Stimulated activated CD8-positive, alpha-beta memory T cell treated with anti-CD3 and anti-CD28 coated beads, Interleukin-4, amount 100 ng/mL, for 24 hours (primary cell): ENCODE measurements around the gene KCNS1.
"Not testable (repeated sequence)": the region's sequence is repeated elsewhere in the genome, so short reads cannot be mapped to it uniquely, and the experiment has no call there.

ENCODE experiments used
- DNase-seq: peaks from one replicate; pipeline ENCODE4 v3.0.0-alpha.2; 2020; ENCODE audit warnings: low read depth

Gene KCNS1

GRCh38 chr20:45077559-45077958 is 23.4 kb downstream of the KCNS1 start:
- no peak for DNase-seq

GRCh38 chr20:45073221-45073620 is 27.7 kb downstream of the KCNS1 start:
- no peak for DNase-seq

- DNase-seq: no peak
Measured at GRCh38 chr20:45072066-45072465, 28.9 kb downstream of the KCNS1 start.

GRCh38 chr20:45070932-45071632 is 29.8 kb downstream of the KCNS1 start:
- no peak for DNase-seq

GRCh38 chr20:45069261-45069660 is 31.7 kb downstream of the KCNS1 start:
- DNase-seq: no peak

GRCh38 chr20:45067558-45067957 is 33.4 kb downstream of the KCNS1 start:
- no peak for DNase-seq

- DNase-seq: no peak
Measured at GRCh38 chr20:45067087-45067486, 33.8 kb downstream of the KCNS1 start.

GRCh38 chr20:45066372-45066771 is 34.6 kb downstream of the KCNS1 start:
- DNase-seq: no peak

GRCh38 chr20:45064812-45065211 is 36.1 kb downstream of the KCNS1 start:
- no peak for DNase-seq

GRCh38 chr20:45063107-45063506 is 37.8 kb downstream of the KCNS1 start:
- DNase-seq: not testable (repeated sequence)

- DNase-seq: no peak
Measured at GRCh38 chr20:45061244-45061643, 39.7 kb downstream of the KCNS1 start.

- DNase-seq: no peak
Measured at GRCh38 chr20:45060294-45060693, 40.6 kb downstream of the KCNS1 start.

GRCh38 chr20:45059022-45059728 is 41.8 kb downstream of the KCNS1 start:
- DNase-seq: no peak

- no peak for DNase-seq
Measured at GRCh38 chr20:45058168-45058850, 42.6 kb downstream of the KCNS1 start.

GRCh38 chr20:45056473-45057173 is 44.3 kb downstream of the KCNS1 start:
- no peak for DNase-seq

GRCh38 chr20:45055056-45055455 is 45.9 kb downstream of the KCNS1 start:
- no peak for DNase-seq

- DNase-seq: no peak
Measured at GRCh38 chr20:45053430-45054351, 47.2 kb downstream of the KCNS1 start.

GRCh38 chr20:45052698-45053429 is 48.1 kb downstream of the KCNS1 start:
- no peak for DNase-seq

GRCh38 chr20:45051204-45052060 is 49.5 kb downstream of the KCNS1 start:
- no peak for DNase-seq
